ENCODE measurements around the gene MCHR1. TPM values are rescaled to one million over a fixed set of nuclear protein-coding genes. Genes with fewer than 3 reads are reported as not detected.

MCHR1 gene
- polyA plus RNA-seq (2013, experiment 1 of 4) = 1.3 TPM
- polyA plus RNA-seq (2013, experiment 2 of 4) = 1.2 TPM
- polyA plus RNA-seq (2013, experiment 3 of 4) = 1.2 TPM
- polyA plus RNA-seq (2013, experiment 4 of 4) = 2.4 TPM

- peaks cover 34% of the 10 kb centered on the region for H3K4me1 ChIP-seq (ENCODE audit: control insufficient read depth, insufficient read depth, low read length)
- no peaks in the 10 kb centered on the region for H3K27me3 ChIP-seq (ENCODE audit: control insufficient read depth, insufficient read depth, low read length, poor library complexity, severe bottlenecking)
- H3K9me3 ChIP-seq (ENCODE audit: control insufficient read depth, low read length) = no peaks in the 10 kb centered on the region
- peak within 1 kb of the TSS; percentile 3 for H3K4me3 ChIP-seq (ENCODE audit: insufficient read depth, low read depth, low read length)
- WGBS, 2 experiments = 17 to 27% methylated on average over 21 of the region's 21 CpGs
- H3K36me3 ChIP-seq (ENCODE audit: control insufficient read depth, insufficient read depth, low read length) = no peaks in the 10 kb centered on the region
- H3K27ac ChIP-seq (ENCODE audit: insufficient read depth, low read depth, low read length, poor library complexity, severe bottlenecking) = peak within 1 kb of the TSS; percentile 31
Measured at GRCh38 chr22:40679249-40679963, at the start of gene MCHR1. TSS of gene MCHR1 (plus strand) at chr22:40679484. CDS start at chr22:40679653, 169 bp downstream.

GRCh38 chr22:40631925-40632324, 47.4 kb upstream of the MCHR1 start:
- H3K4me3 ChIP-seq (ENCODE audit: insufficient read depth, low read depth, low read length) = no peak overlapping the region
- H3K36me3 ChIP-seq (ENCODE audit: control insufficient read depth, insufficient read depth, low read length) = no peaks in the 10 kb centered on the region
- no peaks in the 10 kb centered on the region for H3K27me3 ChIP-seq (ENCODE audit: control insufficient read depth, insufficient read depth, low read length, poor library complexity, severe bottlenecking)
- no peaks in the 10 kb centered on the region for H3K9me3 ChIP-seq (ENCODE audit: control insufficient read depth, low read length)
- no peak overlapping the region for H3K27ac ChIP-seq (ENCODE audit: insufficient read depth, low read depth, low read length, poor library complexity, severe bottlenecking)
- peaks cover 9% of the 10 kb centered on the region for H3K4me1 ChIP-seq (ENCODE audit: control insufficient read depth, insufficient read depth, low read length)
- 96 to 97% methylated on average over 2 of the region's 2 CpGs for WGBS, 2 experiments

GRCh38 chr22:40633036-40633435, 46.2 kb upstream of the MCHR1 start:
- Histone ChIP-seq H3K9me3 (ENCODE audit: control insufficient read depth, low read length) (no peaks in the 10 kb centered on the region), H3K27me3 (ENCODE audit: control insufficient read depth, insufficient read depth, low read length, poor library complexity, severe bottlenecking) (no peaks in the 10 kb centered on the region), H3K4me1 (ENCODE audit: control insufficient read depth, insufficient read depth, low read length) (peaks cover 9% of the 10 kb centered on the region), H3K36me3 (ENCODE audit: control insufficient read depth, insufficient read depth, low read length) (no peaks in the 10 kb centered on the region), H3K27ac (ENCODE audit: insufficient read depth, low read depth, low read length, poor library complexity, severe bottlenecking) (no peak overlapping the region), H3K4me3 (ENCODE audit: insufficient read depth, low read depth, low read length) (no peak overlapping the region)
- WGBS, 2 experiments = 93% methylated on average over 3 of the region's 3 CpGs; no CpG with 5 or more reads in 1 of the 2 experiments

GRCh38 chr22:40634119-40634903, 45.0 kb upstream of the MCHR1 start:
- WGBS, 2 experiments = 93 to 95% methylated on average over 11 of the region's 11 CpGs
- H3K4me1 ChIP-seq (ENCODE audit: control insufficient read depth, insufficient read depth, low read length) = peaks cover 9% of the 10 kb centered on the region
- H3K4me3 ChIP-seq (ENCODE audit: insufficient read depth, low read depth, low read length) = no peak overlapping the region

GRCh38 chr22:40635043-40635939, 44.0 kb upstream of the MCHR1 start:
- Histone ChIP-seq H3K36me3 (ENCODE audit: control insufficient read depth, insufficient read depth, low read length) (no peaks in the 10 kb centered on the region), H3K4me1 (ENCODE audit: control insufficient read depth, insufficient read depth, low read length) (peaks cover 9% of the 10 kb centered on the region), H3K9me3 (ENCODE audit: control insufficient read depth, low read length) (no peaks in the 10 kb centered on the region), H3K27me3 (ENCODE audit: control insufficient read depth, insufficient read depth, low read length, poor library complexity, severe bottlenecking) (no peaks in the 10 kb centered on the region), H3K4me3 (ENCODE audit: insufficient read depth, low read depth, low read length) (peak overlapping the region; percentile 90), H3K27ac (ENCODE audit: insufficient read depth, low read depth, low read length, poor library complexity, severe bottlenecking) (no peak overlapping the region)
- 59 to 65% methylated on average over 20 to 21 of the region's 21 CpGs for WGBS, 2 experiments

More at GRCh38 chr22:40634119-40634903, 45.0 kb upstream of the MCHR1 start:
- Histone ChIP-seq H3K27ac (ENCODE audit: insufficient read depth, low read depth, low read length, poor library complexity, severe bottlenecking) (no peak overlapping the region), H3K27me3 (ENCODE audit: control insufficient read depth, insufficient read depth, low read length, poor library complexity, severe bottlenecking) (no peaks in the 10 kb centered on the region), H3K36me3 (ENCODE audit: control insufficient read depth, insufficient read depth, low read length) (no peaks in the 10 kb centered on the region), H3K9me3 (ENCODE audit: control insufficient read depth, low read length) (no peaks in the 10 kb centered on the region)

- H3K36me3 ChIP-seq (ENCODE audit: control insufficient read depth, insufficient read depth, low read length) = no peaks in the 10 kb centered on the region
- no peaks in the 10 kb centered on the region for H3K27me3 ChIP-seq (ENCODE audit: control insufficient read depth, insufficient read depth, low read length, poor library complexity, severe bottlenecking)
- peaks cover 9% of the 10 kb centered on the region for H3K4me1 ChIP-seq (ENCODE audit: control insufficient read depth, insufficient read depth, low read length)
- H3K4me3 ChIP-seq (ENCODE audit: insufficient read depth, low read depth, low read length) = peak overlapping the region; percentile 90
- H3K27ac ChIP-seq (ENCODE audit: insufficient read depth, low read depth, low read length, poor library complexity, severe bottlenecking) = peak overlapping the region; percentile 71
- 0 to 1% methylated on average over 31 of the region's 31 CpGs for WGBS, 2 experiments
- no peaks in the 10 kb centered on the region for H3K9me3 ChIP-seq (ENCODE audit: control insufficient read depth, low read length)
Measured at GRCh38 chr22:40635940-40636379, 43.3 kb upstream of the MCHR1 start.

- 0% methylated on average over 82 of the region's 82 CpGs for WGBS, 2 experiments
- H3K27ac ChIP-seq (ENCODE audit: insufficient read depth, low read depth, low read length, poor library complexity, severe bottlenecking) = peak within 1 kb of the TSS; percentile 71
- H3K36me3 ChIP-seq (ENCODE audit: control insufficient read depth, insufficient read depth, low read length) = no peaks in the 10 kb centered on the region
- peak within 1 kb of the TSS; percentile 90 for H3K4me3 ChIP-seq (ENCODE audit: insufficient read depth, low read depth, low read length)
- H3K4me1 ChIP-seq (ENCODE audit: control insufficient read depth, insufficient read depth, low read length) = peaks cover 9% of the 10 kb centered on the region
- no peaks in the 10 kb centered on the region for H3K27me3 ChIP-seq (ENCODE audit: control insufficient read depth, insufficient read depth, low read length, poor library complexity, severe bottlenecking)
- no peaks in the 10 kb centered on the region for H3K9me3 ChIP-seq (ENCODE audit: control insufficient read depth, low read length)
Measured at GRCh38 chr22:40636380-40637182, 42.7 kb upstream of the MCHR1 start, which contains the start of gene MRTFA. TSS of gene MRTFA (minus strand) at chr22:40636719.

GRCh38 chr22:40637183-40638150, 41.8 kb upstream of the MCHR1 start:
- H3K36me3 ChIP-seq (ENCODE audit: control insufficient read depth, insufficient read depth, low read length) = no peaks in the 10 kb centered on the region
- H3K9me3 ChIP-seq (ENCODE audit: control insufficient read depth, low read length) = no peaks in the 10 kb centered on the region
- H3K27ac ChIP-seq (ENCODE audit: insufficient read depth, low read depth, low read length, poor library complexity, severe bottlenecking) = no peak overlapping the region
- WGBS, 2 experiments = 51% methylated on average over 46 of the region's 46 CpGs
- H3K27me3 ChIP-seq (ENCODE audit: control insufficient read depth, insufficient read depth, low read length, poor library complexity, severe bottlenecking) = no peaks in the 10 kb centered on the region
- peak overlapping the region; percentile 90 for H3K4me3 ChIP-seq (ENCODE audit: insufficient read depth, low read depth, low read length)
- H3K4me1 ChIP-seq (ENCODE audit: control insufficient read depth, insufficient read depth, low read length) = peaks cover 9% of the 10 kb centered on the region

Measured in ectodermal cell (in vitro differentiated cells).